NT2/D1 (cell line): ENCODE measurements around the gene RDH16.
"Not testable (repeated sequence)": the region's sequence is repeated elsewhere in the genome, so short reads cannot be mapped to it uniquely, and the experiment has no call there.

Experiments used
- DNase-seq: peaks from one replicate; pipeline ENCODE4 v3.0.0-alpha.2; 2011; ENCODE audit warnings: low read depth, low spot score
- H3K27me3 ChIP-seq: 2 replicates; pipeline ENCODE4 v1.6.0; 2011; ENCODE audit warnings: mild to moderate bottlenecking; ENCODE audit not compliant: insufficient read length, insufficient read depth
- H3K36me3 ChIP-seq: 2 replicates; pipeline ENCODE4 v1.6.1; 2011; ENCODE audit warnings: mild to moderate bottlenecking, low read length, mixed read lengths; ENCODE audit not compliant: insufficient read depth, insufficient read length
- H3K4me1 ChIP-seq: 2 replicates; pipeline ENCODE4 v1.5.1; 2011; ENCODE audit not compliant: insufficient read depth, insufficient read length
- H3K4me3 ChIP-seq: 2 replicates; pipeline ENCODE4 v1.5.1; 2011; ENCODE audit warnings: low read depth; ENCODE audit not compliant: insufficient read length
- H3K9ac ChIP-seq: 2 replicates; pipeline ENCODE4 v1.6.0; 2011; ENCODE audit warnings: low read depth; ENCODE audit not compliant: insufficient read length
- H3K9me3 ChIP-seq: 2 replicates; pipeline ENCODE4 v1.5.1; 2011; ENCODE audit warnings: mild to moderate bottlenecking, low read length; ENCODE audit not compliant: insufficient read depth
- SUZ12 ChIP-seq: IDR thresholded peaks from 2 replicates; pipeline ENCODE4 v1.6.1; 2011; ENCODE audit not compliant: insufficient read length, insufficient read depth; ENCODE audit errors: extremely low read depth
- YY1 ChIP-seq: IDR thresholded peaks from 2 replicates; pipeline ENCODE4 v1.6.1; 2011; ENCODE audit not compliant: insufficient read length, insufficient read depth
- ZNF274 ChIP-seq: IDR thresholded peaks from 2 replicates; pipeline ENCODE4 v1.6.1; 2011; ENCODE audit warnings: mild to moderate bottlenecking, low read depth, low read length

RDH16 gene

DNA sequence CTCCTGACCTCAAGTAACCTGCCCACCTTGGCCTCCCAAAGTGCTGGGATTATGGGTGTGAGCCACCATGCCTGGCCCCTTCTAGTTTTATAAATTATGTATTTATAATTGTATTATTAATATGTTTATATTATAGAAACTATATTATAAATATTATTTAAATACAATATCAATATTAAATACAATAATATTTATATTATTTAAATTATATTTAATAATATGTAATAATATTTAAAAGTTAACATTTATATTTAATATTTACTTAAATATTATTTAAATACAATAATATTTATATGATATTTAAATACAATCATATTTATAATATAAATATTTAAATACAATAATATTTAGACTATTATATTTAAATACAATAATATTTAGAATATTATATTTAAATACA, 43.2 kb downstream of the RDH16 start:
- H3K27me3 ChIP-seq, result no peaks in the 10 kb centered on the region
- no peaks in the 10 kb centered on the region for H3K4me1 ChIP-seq
- TF ChIP-seq YY1 (no peak), ZNF274 (no peak), SUZ12 (no peak)
- H3K4me3 ChIP-seq, result no peak overlapping the region
- H3K36me3 ChIP-seq, result no peaks in the 10 kb centered on the region
- DNase-seq, result no peak
- peaks cover 19% of the 10 kb centered on the region for H3K9me3 ChIP-seq
- no peak overlapping the region for H3K9ac ChIP-seq

DNA sequence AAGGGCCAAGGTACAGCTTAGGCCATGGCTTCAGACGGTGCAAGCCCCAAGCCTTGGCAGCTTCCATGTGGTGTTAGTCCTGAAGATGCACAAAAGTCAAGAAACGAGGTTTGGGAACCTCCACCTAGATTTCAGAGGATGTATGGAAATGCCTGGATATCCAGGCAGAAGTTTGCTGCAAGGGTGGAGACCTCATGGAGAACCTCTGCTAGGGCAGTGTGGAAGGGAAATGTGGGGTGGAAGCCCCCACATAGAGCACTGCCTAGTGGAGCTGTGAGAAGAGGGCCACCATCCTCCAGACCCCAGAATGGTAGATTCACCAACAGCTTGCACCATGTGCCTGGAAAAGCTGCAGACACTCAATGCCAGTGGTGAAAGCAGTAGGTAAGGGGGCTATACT, 48.0 kb downstream of the RDH16 start:
- not testable (repeated sequence) for DNase-seq, H3K4me3 ChIP-seq, H3K9ac ChIP-seq, H3K4me1 ChIP-seq, H3K36me3 ChIP-seq, H3K27me3 ChIP-seq
- peaks cover 35% of the 10 kb centered on the region for H3K9me3 ChIP-seq

DNA sequence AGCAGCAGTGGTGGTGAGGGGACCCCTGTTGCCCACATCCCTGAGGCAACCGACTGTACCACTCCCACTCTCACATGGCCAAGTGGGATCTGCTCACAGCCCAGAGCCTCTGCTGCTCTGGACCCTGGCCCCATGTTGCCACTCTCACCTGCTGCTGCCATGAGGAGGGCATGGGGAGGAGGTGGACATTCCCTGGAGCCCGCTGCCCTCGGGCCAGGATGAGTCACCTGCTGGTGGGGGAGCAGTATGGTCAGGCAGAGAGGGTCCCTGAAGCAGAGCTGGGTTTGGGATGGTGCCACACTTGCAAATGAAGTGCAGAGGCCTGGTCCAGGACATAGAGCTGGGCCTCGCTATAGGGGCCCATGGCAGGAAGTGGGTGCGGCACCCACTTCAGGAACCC, 49.3 kb downstream of the RDH16 start:
- Histone ChIP-seq H3K9ac (no peak overlapping the region), H3K4me3 (no peak overlapping the region), H3K4me1 (no peaks in the 10 kb centered on the region), H3K27me3 (no peaks in the 10 kb centered on the region), H3K36me3 (no peaks in the 10 kb centered on the region), H3K9me3 (peaks cover 45% of the 10 kb centered on the region)
- no peak for TF ChIP-seq YY1
- no peak for DNase-seq

GRCh38 chr12:56905852-56906251, 51.6 kb downstream of the RDH16 start:
- H3K9me3 ChIP-seq, result peaks cover 54% of the 10 kb centered on the region
- no peaks in the 10 kb centered on the region for H3K27me3 ChIP-seq
- H3K36me3 ChIP-seq, result no peaks in the 10 kb centered on the region
- H3K4me1 ChIP-seq, result no peaks in the 10 kb centered on the region
- no peak overlapping the region for H3K9ac ChIP-seq
- TF ChIP-seq SUZ12, result no peak
- TF ChIP-seq YY1, result no peak
- TF ChIP-seq ZNF274, result no peak
- DNase-seq, result no peak
- no peak overlapping the region for H3K4me3 ChIP-seq

DNA sequence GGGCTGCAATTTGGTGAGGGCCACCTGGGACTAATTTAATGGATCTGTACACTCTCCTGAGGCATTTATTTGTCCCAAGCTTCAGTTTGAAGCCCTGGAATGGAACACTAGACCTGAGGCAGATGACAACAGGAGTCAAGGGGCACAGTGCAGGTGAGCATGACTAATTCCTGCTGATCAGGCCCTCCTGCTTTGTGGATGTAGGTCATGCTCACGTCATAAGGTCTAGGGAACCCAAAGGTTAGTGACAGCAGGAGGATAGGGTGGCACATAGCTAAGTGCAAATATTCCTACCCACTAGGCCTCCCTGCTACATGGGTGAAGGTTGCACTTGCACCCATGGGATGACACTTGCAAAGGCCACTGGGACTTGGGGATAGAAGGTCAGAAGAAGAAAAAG, 54.0 kb downstream of the RDH16 start:
- TF ChIP-seq ZNF274 (no peak), YY1 (no peak), SUZ12 (no peak)
- H3K4me1 ChIP-seq, result no peaks in the 10 kb centered on the region
- H3K4me3 ChIP-seq, result no peak overlapping the region
- peaks cover 43% of the 10 kb centered on the region; the same call in 1 of the 2 replicates for H3K9me3 ChIP-seq
- no peak for DNase-seq
- H3K27me3 ChIP-seq, result no peaks in the 10 kb centered on the region
- no peak overlapping the region for H3K9ac ChIP-seq
- no peaks in the 10 kb centered on the region for H3K36me3 ChIP-seq
